Mammary epithelial cell (primary cell): Measurements from ENCODE around the gene ANKLE2.

ENCODE experiments used
- EZH2 ChIP-seq: IDR thresholded peaks from 2 replicates; pipeline ENCODE4 v1.6.1; 2012; ENCODE audit warnings: low read length, inconsistent platforms, borderline replicate concordance
- TF ChIP-seq, protein P1 (sequence below), 2 donors: IDR thresholded peaks in 1 of 2; conservative IDR thresholded peaks in 1 of 2; 2 replicates each; pipeline ENCODE4 v1.5.1; 2011 to 2012; ENCODE audit warnings: inconsistent platforms in 2 of 2, low read length in 2 of 2, mild to moderate bottlenecking in 2 of 2, control low read depth in 1 of 2, low read depth in 1 of 2; ENCODE audit not compliant: insufficient read depth in 1 of 2; ENCODE audit errors: extremely low read depth in 1 of 2

DNA sequence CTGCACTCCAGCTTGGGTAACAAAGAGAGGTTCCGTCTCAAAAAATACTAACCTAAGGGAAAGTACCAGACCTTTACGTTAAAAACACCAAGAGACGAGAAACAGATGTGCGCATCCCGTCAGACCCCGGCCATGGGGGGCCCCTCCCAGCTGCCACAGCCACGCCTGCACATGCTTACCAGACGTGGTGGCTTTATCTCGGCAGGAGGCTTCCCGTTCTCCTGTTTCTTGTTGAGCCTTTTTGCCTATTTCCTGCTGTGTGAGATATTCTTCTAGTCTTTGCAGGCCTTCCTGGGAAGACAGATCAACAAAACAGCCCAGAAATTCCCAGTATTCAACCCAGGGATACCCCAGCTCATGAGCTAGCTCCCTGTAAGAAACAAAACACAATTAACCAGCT is 27.4 kb downstream of the ANKLE2 start:
- TF ChIP-seq, protein P1, sequence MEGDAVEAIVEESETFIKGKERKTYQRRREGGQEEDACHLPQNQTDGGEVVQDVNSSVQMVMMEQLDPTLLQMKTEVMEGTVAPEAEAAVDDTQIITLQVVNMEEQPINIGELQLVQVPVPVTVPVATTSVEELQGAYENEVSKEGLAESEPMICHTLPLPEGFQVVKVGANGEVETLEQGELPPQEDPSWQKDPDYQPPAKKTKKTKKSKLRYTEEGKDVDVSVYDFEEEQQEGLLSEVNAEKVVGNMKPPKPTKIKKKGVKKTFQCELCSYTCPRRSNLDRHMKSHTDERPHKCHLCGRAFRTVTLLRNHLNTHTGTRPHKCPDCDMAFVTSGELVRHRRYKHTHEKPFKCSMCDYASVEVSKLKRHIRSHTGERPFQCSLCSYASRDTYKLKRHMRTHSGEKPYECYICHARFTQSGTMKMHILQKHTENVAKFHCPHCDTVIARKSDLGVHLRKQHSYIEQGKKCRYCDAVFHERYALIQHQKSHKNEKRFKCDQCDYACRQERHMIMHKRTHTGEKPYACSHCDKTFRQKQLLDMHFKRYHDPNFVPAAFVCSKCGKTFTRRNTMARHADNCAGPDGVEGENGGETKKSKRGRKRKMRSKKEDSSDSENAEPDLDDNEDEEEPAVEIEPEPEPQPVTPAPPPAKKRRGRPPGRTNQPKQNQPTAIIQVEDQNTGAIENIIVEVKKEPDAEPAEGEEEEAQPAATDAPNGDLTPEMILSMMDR (conservative IDR thresholded peaks at IDR 0.05 in 1 of 2, IDR thresholded peaks at IDR 0.05 in 1 of 2; ENCODE audit: extremely low read depth in 1 of 2, insufficient read depth in 1 of 2, low read depth in 1 of 2, low read length in 2 of 2), result no peak
- TF ChIP-seq EZH2, result no peak
